GM06990 (cell line): ENCODE measurements around the gene KLHDC7A.

Experiments
- DNase-seq: peaks from one replicate; pipeline ENCODE4 v3.0.0-alpha.2; 2011; ENCODE audit not compliant: insufficient read length; ENCODE audit errors: extremely low read depth
- H3K27me3 ChIP-seq: replicated peaks from 2 replicates; pipeline ENCODE4 v1.6.0; 2011; ENCODE audit warnings: low read length; ENCODE audit not compliant: control insufficient read depth, insufficient read depth
- H3K36me3 ChIP-seq: 2 replicates; pipeline ENCODE4 v1.5.1; 2011; ENCODE audit warnings: low read length; ENCODE audit not compliant: control insufficient read depth, insufficient read depth
- H3K4me3 ChIP-seq: replicated peaks from 2 replicates; pipeline ENCODE4 v1.5.1; 2011; ENCODE audit warnings: low read depth, mild to moderate bottlenecking, control low read depth, low read length
- CTCF ChIP-seq: IDR thresholded peaks from 2 replicates; pipeline ENCODE4 v1.5.1; 2011; ENCODE audit warnings: low read length, control low read depth, mild to moderate bottlenecking, inconsistent platforms; ENCODE audit not compliant: insufficient read depth, poor library complexity, severe bottlenecking

Gene KLHDC7A

DNA sequence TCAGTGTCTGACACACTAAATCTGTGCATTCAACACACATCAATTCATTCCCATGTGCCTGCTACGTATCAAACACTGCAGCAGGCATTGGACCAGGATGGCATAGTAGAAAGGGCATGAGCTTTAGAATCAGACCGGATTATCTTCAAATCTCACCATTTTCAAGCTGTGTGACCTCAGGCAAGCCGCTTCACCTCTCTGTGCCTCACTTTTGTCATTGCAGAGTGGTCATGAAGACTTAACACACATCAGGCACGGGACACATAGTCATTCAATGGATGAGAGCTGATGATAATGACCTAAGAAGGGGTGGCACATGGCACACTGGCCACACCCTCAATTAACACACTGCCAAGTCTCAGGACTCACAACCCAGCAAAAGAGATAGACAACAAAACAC is 46.8 kb downstream of the KLHDC7A start:
- no peak for TF ChIP-seq CTCF
- no peak overlapping the region for H3K4me3 ChIP-seq
- DNase-seq: no peak
- H3K27me3 ChIP-seq: no peaks in the 10 kb centered on the region; the same call in none of the 2 replicates
- H3K36me3 ChIP-seq: no peaks in the 10 kb centered on the region

DNA sequence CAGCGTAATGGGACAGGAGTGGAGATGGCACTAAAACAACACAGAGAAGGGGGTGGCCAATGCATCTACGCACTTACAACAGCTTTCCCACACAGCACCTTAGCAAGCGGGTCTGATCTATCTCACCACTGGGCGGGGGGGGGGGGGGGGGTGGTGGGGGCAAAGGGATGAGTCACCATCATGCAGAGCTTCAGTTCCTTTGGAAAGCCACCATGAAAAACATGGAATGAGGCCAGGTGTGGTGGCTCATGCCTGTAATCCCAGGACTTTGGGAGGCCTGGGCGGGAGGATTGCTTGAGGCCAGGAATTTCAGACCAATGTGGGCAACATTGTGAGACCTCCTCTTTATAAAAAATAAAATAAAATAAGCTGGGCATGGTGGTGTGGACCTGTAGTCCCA is 47.2 kb downstream of the KLHDC7A start:
- Histone ChIP-seq H3K27me3 (peaks cover 2% of the 10 kb centered on the region), H3K36me3 (no peaks in the 10 kb centered on the region), H3K4me3 (no peak overlapping the region)
- DNase-seq: no peak
- no peak for TF ChIP-seq CTCF

- peaks cover 2% of the 10 kb centered on the region for H3K27me3 ChIP-seq
- no peak overlapping the region for H3K4me3 ChIP-seq
- no peaks in the 10 kb centered on the region for H3K36me3 ChIP-seq
- TF ChIP-seq CTCF: no peak
- DNase-seq: no peak
Measured at GRCh38 chr1:18528616-18529015, 47.9 kb downstream of the KLHDC7A start.

DNA sequence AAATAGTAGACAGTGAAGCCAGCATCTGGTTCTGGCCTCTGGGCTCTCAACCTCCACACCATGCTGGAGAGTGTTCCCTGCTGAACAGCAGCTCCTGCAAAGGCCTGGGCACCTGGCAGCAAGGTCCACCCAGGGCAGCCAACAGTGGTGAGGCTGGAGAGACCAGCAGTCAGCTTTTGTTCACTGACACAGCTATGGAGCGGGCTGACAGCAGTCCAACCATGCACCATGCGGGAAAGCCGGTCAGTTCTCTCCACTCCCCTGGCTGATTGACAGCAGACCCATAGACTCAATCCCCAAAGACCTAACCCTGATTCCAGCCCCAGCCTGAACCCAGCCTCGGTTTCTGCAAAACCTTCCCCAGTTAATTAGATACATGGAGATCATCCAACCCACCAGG is 49.0 kb downstream of the KLHDC7A start:
- no peak for TF ChIP-seq CTCF
- Histone ChIP-seq H3K36me3 (no peaks in the 10 kb centered on the region), H3K4me3 (no peak overlapping the region), H3K27me3 (peaks cover 2% of the 10 kb centered on the region)
- no peak for DNase-seq

DNA sequence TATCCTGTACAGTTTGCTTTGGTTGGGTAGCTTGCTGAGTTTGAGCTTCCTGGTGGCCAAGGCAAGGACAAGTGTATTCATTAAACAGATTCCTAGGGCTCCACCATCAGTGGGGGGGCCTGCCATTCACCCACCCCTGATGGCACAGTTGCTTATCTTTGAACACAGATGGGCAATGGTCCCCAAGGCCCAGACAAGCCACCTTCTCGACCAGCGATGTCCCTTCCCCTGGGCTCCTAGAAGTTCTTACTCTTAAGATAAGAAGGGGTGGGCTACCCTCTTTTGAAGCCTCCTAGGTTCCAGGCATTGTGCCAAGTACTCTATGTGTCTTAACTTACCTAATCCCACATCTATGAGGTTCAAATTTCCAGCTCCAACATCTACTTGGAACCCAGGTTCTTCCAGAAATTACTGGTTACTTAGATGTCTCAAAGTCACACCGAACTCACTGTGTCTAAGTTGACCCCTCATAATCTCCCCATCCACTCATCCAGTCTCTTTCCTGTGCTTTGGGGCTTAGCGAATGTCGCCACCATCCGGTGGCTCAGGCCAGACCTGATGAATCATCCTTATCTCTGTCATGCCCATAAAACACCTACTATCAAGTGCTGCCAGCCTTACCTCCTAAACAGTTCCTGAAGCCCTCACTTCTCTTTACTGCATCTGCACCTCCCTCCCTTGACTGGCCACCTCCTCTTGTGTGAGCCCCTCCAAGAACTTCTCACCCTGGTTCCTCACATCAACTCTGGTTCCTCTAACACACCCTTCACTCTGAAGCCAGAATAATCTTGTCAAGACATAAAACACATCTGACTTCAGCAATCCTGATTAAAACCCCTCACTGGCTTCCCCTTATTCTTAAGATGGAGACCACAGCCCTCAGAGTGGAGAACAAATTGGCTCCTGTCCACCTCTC is 50.1 kb downstream of the KLHDC7A start:
- peak; percentile 58 for TF ChIP-seq CTCF
- Histone ChIP-seq H3K4me3 (no peak overlapping the region), H3K27me3 (peaks cover 2% of the 10 kb centered on the region), H3K36me3 (no peaks in the 10 kb centered on the region)
- DNase-seq: no peak

DNA sequence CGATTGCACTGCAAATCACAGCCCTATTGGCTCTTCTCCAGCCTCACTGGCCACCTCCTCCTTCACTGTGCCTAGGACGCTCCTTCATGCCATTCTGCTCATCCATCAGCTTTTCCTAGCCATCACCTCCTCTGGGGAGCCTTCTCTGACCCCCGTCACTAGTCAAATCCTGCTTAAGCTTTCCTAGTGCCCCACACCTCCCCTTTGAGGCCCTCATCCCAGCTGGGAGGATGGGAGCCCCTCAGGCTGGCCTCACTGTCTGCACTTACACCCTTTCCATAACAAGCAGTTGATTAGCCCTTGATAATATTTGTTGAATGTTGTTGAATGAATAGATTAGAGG is 50.7 kb downstream of the KLHDC7A start:
- no peak for TF ChIP-seq CTCF
- Histone ChIP-seq H3K36me3 (no peaks in the 10 kb centered on the region), H3K27me3 (peaks cover 2% of the 10 kb centered on the region), H3K4me3 (no peak overlapping the region)
- DNase-seq: no peak
